Measurements from ENCODE around the gene LAMP5.

Gene LAMP5

GRCh38 chr20:9531581-9531980 lies 17.2 kb downstream of the LAMP5 start:
- no peak overlapping the region for H3K27ac ChIP-seq (ENCODE audit: low read depth, low read length)
- no peaks in the 10 kb centered on the region for H3K27me3 ChIP-seq (ENCODE audit: control insufficient read depth, low read length)
- H3K4me2 ChIP-seq (ENCODE audit: low read length) = no peak overlapping the region
- no peak overlapping the region for H3K4me3 ChIP-seq (ENCODE audit: low read length)
- no peaks in the 10 kb centered on the region for H3K9me2 ChIP-seq (replicated peaks; ENCODE audit: control insufficient read depth, low read length)
- no peaks in the 10 kb centered on the region for H4K20me1 ChIP-seq (ENCODE audit: control insufficient read depth, insufficient read depth, low read depth, low read length)
- no peaks in the 10 kb centered on the region for H3K4me1 ChIP-seq (ENCODE audit: control insufficient read depth, low read length)
- H3F3A ChIP-seq (ENCODE audit: control insufficient read depth, insufficient read depth) = no peaks in the 10 kb centered on the region
- TF ChIP-seq EZH2phosphoT487 (IDR thresholded peaks at IDR 0.05; ENCODE audit: borderline replicate concordance, low read length) = no peak
- TF ChIP-seq, protein P1, sequence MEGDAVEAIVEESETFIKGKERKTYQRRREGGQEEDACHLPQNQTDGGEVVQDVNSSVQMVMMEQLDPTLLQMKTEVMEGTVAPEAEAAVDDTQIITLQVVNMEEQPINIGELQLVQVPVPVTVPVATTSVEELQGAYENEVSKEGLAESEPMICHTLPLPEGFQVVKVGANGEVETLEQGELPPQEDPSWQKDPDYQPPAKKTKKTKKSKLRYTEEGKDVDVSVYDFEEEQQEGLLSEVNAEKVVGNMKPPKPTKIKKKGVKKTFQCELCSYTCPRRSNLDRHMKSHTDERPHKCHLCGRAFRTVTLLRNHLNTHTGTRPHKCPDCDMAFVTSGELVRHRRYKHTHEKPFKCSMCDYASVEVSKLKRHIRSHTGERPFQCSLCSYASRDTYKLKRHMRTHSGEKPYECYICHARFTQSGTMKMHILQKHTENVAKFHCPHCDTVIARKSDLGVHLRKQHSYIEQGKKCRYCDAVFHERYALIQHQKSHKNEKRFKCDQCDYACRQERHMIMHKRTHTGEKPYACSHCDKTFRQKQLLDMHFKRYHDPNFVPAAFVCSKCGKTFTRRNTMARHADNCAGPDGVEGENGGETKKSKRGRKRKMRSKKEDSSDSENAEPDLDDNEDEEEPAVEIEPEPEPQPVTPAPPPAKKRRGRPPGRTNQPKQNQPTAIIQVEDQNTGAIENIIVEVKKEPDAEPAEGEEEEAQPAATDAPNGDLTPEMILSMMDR (IDR thresholded peaks at IDR 0.05; ENCODE audit: low read depth, low read length, poor library complexity, severe bottlenecking) = no peak
- no peaks in the 10 kb centered on the region for H3K36me3 ChIP-seq (ENCODE audit: control insufficient read depth, low read length)
- H3K9me3 ChIP-seq (ENCODE audit: control insufficient read depth, insufficient read depth, low read length) = no peaks in the 10 kb centered on the region
- no peaks in the 10 kb centered on the region for H3K79me2 ChIP-seq (ENCODE audit: control insufficient read depth, low read length)

- no peaks in the 10 kb centered on the region for H3F3A ChIP-seq (ENCODE audit: control insufficient read depth, insufficient read depth)
- no peaks in the 10 kb centered on the region for H3K27me3 ChIP-seq (ENCODE audit: control insufficient read depth, low read length)
- no peaks in the 10 kb centered on the region for H3K9me3 ChIP-seq (ENCODE audit: control insufficient read depth, insufficient read depth, low read length)
- H3K79me2 ChIP-seq (ENCODE audit: control insufficient read depth, low read length) = no peaks in the 10 kb centered on the region
- H3K9me2 ChIP-seq (replicated peaks; ENCODE audit: control insufficient read depth, low read length) = no peaks in the 10 kb centered on the region
- no peaks in the 10 kb centered on the region for H3K36me3 ChIP-seq (ENCODE audit: control insufficient read depth, low read length)
- H3K4me1 ChIP-seq (ENCODE audit: control insufficient read depth, low read length) = no peaks in the 10 kb centered on the region
- H3K27ac ChIP-seq (ENCODE audit: low read depth, low read length) = no peak overlapping the region
- TF ChIP-seq, protein P1 (IDR thresholded peaks at IDR 0.05; ENCODE audit: low read depth, low read length, poor library complexity, severe bottlenecking) = no peak
- H3K4me3 ChIP-seq (ENCODE audit: low read length) = no peak overlapping the region
- H4K20me1 ChIP-seq (ENCODE audit: control insufficient read depth, insufficient read depth, low read depth, low read length) = no peaks in the 10 kb centered on the region
- no peak overlapping the region for H3K4me2 ChIP-seq (ENCODE audit: low read length)
Measured at GRCh38 chr20:9532069-9532838, 17.9 kb downstream of the LAMP5 start.

- Histone ChIP-seq H3K4me2 (ENCODE audit: low read length) (no peak overlapping the region), H3F3A (ENCODE audit: control insufficient read depth, insufficient read depth) (no peaks in the 10 kb centered on the region), H4K20me1 (ENCODE audit: control insufficient read depth, insufficient read depth, low read depth, low read length) (no peaks in the 10 kb centered on the region), H3K4me3 (ENCODE audit: low read length) (no peak overlapping the region), H3K9me2 (replicated peaks; ENCODE audit: control insufficient read depth, low read length) (no peaks in the 10 kb centered on the region), H3K27ac (ENCODE audit: low read depth, low read length) (no peak overlapping the region), H3K27me3 (ENCODE audit: control insufficient read depth, low read length) (no peaks in the 10 kb centered on the region), H3K4me1 (ENCODE audit: control insufficient read depth, low read length) (no peaks in the 10 kb centered on the region), H3K36me3 (ENCODE audit: control insufficient read depth, low read length) (no peaks in the 10 kb centered on the region), H3K79me2 (ENCODE audit: control insufficient read depth, low read length) (no peaks in the 10 kb centered on the region), H3K9me3 (ENCODE audit: control insufficient read depth, insufficient read depth, low read length) (no peaks in the 10 kb centered on the region)
- TF ChIP-seq, protein P1 (IDR thresholded peaks at IDR 0.05; ENCODE audit: low read depth, low read length, poor library complexity, severe bottlenecking) = no peak
- no peak for TF ChIP-seq EZH2phosphoT487 (IDR thresholded peaks at IDR 0.05; ENCODE audit: borderline replicate concordance, low read length)
Measured at GRCh38 chr20:9534025-9534424, 19.6 kb downstream of the LAMP5 start.

Measured in DOHH2 (cell line).